Trophoblast cell (in vitro differentiated cells and primary cell): Measurements from ENCODE around the gene MTHFD1L.
A peak's percentile ranks its signal among the peaks of the same experiment; 100 is the strongest.
"Not testable (repeated sequence)": the region's sequence is repeated elsewhere in the genome, so short reads cannot be mapped to it uniquely, and the experiment has no call there.

Experiments used
- DNase-seq, 2 donors: peaks; one replicate each; pipeline ENCODE4 v3.0.0-alpha.2; 2016
- H2AFZ ChIP-seq: 2 replicates; pipeline ENCODE4 v1.6.1; 2013; ENCODE audit warnings: low read length, moderate library complexity, mild to moderate bottlenecking; ENCODE audit not compliant: insufficient read depth, poor library complexity
- H2AK5ac ChIP-seq: 2 replicates; pipeline ENCODE4 v1.6.1; 2013; ENCODE audit warnings: mild to moderate bottlenecking, low read length
- H2BK120ac ChIP-seq: 2 replicates; pipeline ENCODE4 v1.6.1; 2013; ENCODE audit warnings: low read length, mild to moderate bottlenecking, moderate library complexity; ENCODE audit not compliant: insufficient read depth, poor library complexity
- H2BK12ac ChIP-seq: 2 replicates; pipeline ENCODE4 v1.6.1; 2013; ENCODE audit warnings: mild to moderate bottlenecking, low read length, moderate library complexity
- H2BK5ac ChIP-seq: 2 replicates; pipeline ENCODE4 v1.6.1; 2013; ENCODE audit warnings: low read length, low read depth, moderate library complexity, mild to moderate bottlenecking; ENCODE audit not compliant: poor library complexity
- H3K14ac ChIP-seq: 2 replicates; pipeline ENCODE4 v1.6.1; 2013; ENCODE audit warnings: mild to moderate bottlenecking, low read length
- H3K18ac ChIP-seq: 2 replicates; pipeline ENCODE4 v1.6.1; 2013; ENCODE audit warnings: mild to moderate bottlenecking, low read length
- H3K23ac ChIP-seq: 2 replicates; pipeline ENCODE4 v1.6.1; 2013; ENCODE audit warnings: low read length
- H3K27ac ChIP-seq: 2 replicates; pipeline ENCODE4 v1.5.1; 2013; ENCODE audit warnings: low read depth, mild to moderate bottlenecking, inconsistent platforms, low read length, moderate library complexity
- H3K27me3 ChIP-seq: 2 replicates; pipeline ENCODE4 v1.6.1; 2013; ENCODE audit warnings: inconsistent platforms, mild to moderate bottlenecking, low read length, moderate library complexity; ENCODE audit not compliant: insufficient read depth
- H3K36me3 ChIP-seq, 2 experiments: 1 replicate in 1 of 2; 2 replicates in 1 of 2; pipeline ENCODE4 v1.6.1; 2013; ENCODE audit warnings: low read length in 2 of 2, mild to moderate bottlenecking in 2 of 2, moderate library complexity in 1 of 2; ENCODE audit not compliant: insufficient read depth in 2 of 2, control insufficient read depth in 1 of 2
- H3K4ac ChIP-seq: 2 replicates; pipeline ENCODE4 v1.6.1; 2013; ENCODE audit warnings: low read depth, mild to moderate bottlenecking, low read length, moderate library complexity
- H3K4me1 ChIP-seq, 2 experiments: 1 replicate in 1 of 2; 2 replicates in 1 of 2; pipeline ENCODE4 v1.6.1; 2013; ENCODE audit warnings: low read length in 2 of 2, mild to moderate bottlenecking in 2 of 2, moderate library complexity in 1 of 2; ENCODE audit not compliant: insufficient read depth in 2 of 2, control insufficient read depth in 1 of 2
- H3K4me2 ChIP-seq: 2 replicates; pipeline ENCODE4 v1.6.1; 2013; ENCODE audit warnings: inconsistent platforms, mild to moderate bottlenecking, low read length, moderate library complexity
- H3K4me3 ChIP-seq: 2 replicates; pipeline ENCODE4 v1.5.1; 2013; ENCODE audit warnings: mild to moderate bottlenecking, low read depth, low read length, inconsistent platforms
- H3K79me1 ChIP-seq: one replicate; pipeline ENCODE4 v1.6.1; 2013; ENCODE audit warnings: low read length
- H3K79me2 ChIP-seq: 2 replicates; pipeline ENCODE4 v1.6.1; 2013; ENCODE audit warnings: low read length, mild to moderate bottlenecking; ENCODE audit not compliant: control insufficient read depth, insufficient read depth, poor library complexity
- H3K9ac ChIP-seq: 2 replicates; pipeline ENCODE4 v1.6.1; 2013; ENCODE audit warnings: mild to moderate bottlenecking, low read length
- H3K9me3 ChIP-seq: 2 replicates; pipeline ENCODE4 v1.6.1; 2013; ENCODE audit warnings: low read depth, mild to moderate bottlenecking, control low read depth, inconsistent platforms, low read length; ENCODE audit not compliant: insufficient read depth
- H4K12ac ChIP-seq: 2 replicates; pipeline ENCODE4 v1.6.1; 2013; ENCODE audit warnings: low read depth, mild to moderate bottlenecking, low read length, moderate library complexity
- H4K8ac ChIP-seq: 2 replicates; pipeline ENCODE4 v1.6.1; 2013; ENCODE audit warnings: low read depth, mild to moderate bottlenecking, low read length, moderate library complexity
- H4K91ac ChIP-seq: one replicate; pipeline ENCODE4 v1.6.1; 2013; ENCODE audit warnings: low read depth, mild to moderate bottlenecking, low read length, moderate library complexity
- WGBS: extraction: QIAGEN DNeasy Blood & Tissue Kit; methylation state at CpG from one replicate; pipeline ENCODE4 v1.1.7; 2013; ENCODE audit warnings: missing lambda C conversion rate; ENCODE audit not compliant: insufficient read length, insufficient coverage; ENCODE audit errors: extremely low coverage; 5-methylcytosine and 5-hydroxymethylcytosine counted together

MTHFD1L gene

DNA sequence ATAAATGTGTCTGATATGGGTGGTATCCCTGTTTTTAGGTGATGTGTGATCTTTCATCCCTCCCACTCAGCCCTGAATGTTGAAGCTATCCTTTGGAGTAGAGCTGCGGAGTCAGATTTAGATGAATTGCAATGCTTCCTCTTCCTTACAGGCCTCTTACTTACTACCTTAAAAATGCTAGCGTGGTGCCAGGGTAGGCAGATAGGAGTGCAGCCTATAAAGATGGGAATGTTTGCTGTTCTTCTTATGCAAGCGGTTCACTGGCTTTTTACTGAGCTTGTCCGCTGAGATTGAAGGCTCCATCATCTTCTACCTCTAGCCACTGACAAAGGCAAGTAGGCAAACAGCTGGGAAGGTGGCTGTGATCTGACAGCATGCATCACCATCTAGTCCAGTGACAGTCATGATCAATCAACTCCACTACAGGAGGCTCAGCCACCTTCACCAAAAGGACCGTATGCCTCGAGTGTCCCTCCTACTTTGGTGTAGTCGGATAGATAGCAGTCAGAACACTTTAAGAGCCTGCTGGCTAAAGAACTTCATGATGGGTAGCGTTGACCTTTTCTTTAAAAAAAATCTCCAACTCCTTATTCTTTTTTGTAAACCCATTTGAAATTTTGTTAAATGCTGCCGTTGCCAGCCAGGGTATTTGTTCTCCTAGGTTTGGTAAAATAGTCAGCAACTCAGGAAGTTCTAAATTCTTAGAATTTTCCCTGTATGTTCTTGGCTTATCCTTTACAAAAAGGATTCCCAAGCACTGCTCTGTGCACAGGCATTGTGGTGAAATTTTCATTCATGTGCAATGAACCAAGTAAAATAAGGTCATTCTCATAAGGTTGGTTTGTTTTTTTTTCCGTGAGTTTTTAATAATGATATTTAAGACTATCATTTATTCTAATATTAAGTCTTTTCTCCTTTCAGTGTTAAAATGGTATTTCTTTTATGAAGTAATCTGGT lies 169.6 kb downstream of the MTHFD1L start:
- Histone ChIP-seq H2AK5ac (no peak overlapping the region), H3K79me1 (peaks cover 4% of the 10 kb centered on the region), H4K8ac (no peak overlapping the region), H3K79me2 (no peaks in the 10 kb centered on the region), H3K9ac (no peak overlapping the region), H3K23ac (no peak overlapping the region), H3K27ac (no peak overlapping the region), H4K12ac (no peak overlapping the region), H3K14ac (no peak overlapping the region), H4K91ac (no peak overlapping the region), H3K4me3 (no peak overlapping the region), H3K36me3 (peaks cover 6 to 10% of the 10 kb centered on the region in 2 experiments), H2BK120ac (no peak overlapping the region), H3K9me3 (peaks cover 2% of the 10 kb centered on the region), H3K27me3 (no peaks in the 10 kb centered on the region), H2BK5ac (no peak overlapping the region), H3K4me2 (no peak overlapping the region), H3K4me1 (no peaks in the 10 kb centered on the region), H2BK12ac (no peak overlapping the region), H2AFZ (no peak overlapping the region), H3K4ac (no peak overlapping the region), H3K18ac (no peak overlapping the region)
- no peak for DNase-seq
- WGBS, result no CpG with 5 or more reads among the region's 10 CpGs

DNA sequence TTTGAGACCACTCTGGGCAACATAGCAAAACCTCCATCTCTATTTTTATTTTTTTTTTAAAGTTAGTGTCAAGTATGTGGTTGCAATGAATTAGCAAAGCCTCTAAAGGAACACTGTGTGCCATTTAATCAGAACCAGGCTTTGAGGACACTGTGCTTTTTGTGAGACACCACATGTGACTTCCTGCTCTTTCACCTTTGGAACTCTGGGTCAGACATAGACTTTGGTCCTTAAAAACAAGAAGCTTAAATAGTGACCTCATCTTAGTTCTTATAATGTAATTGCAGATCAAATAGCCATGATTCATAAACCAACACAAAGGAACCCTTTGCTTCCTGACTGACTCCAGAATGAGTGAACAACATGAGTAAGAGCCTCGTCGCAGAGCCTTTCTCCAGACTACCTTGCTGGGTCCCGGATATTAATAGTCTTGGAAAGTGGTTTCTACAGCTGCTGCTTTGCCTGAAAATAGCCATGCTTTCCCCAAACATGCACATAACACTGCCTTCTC lies 170.8 kb downstream of the MTHFD1L start:
- not testable (repeated sequence) for H2AFZ ChIP-seq, H4K12ac ChIP-seq, H3K14ac ChIP-seq, H3K36me3 ChIP-seq, H4K91ac ChIP-seq, H3K23ac ChIP-seq, H3K18ac ChIP-seq, H2BK12ac ChIP-seq, H3K9ac ChIP-seq, H3K79me1 ChIP-seq, H3K4me1 ChIP-seq, H2BK5ac ChIP-seq, H3K79me2 ChIP-seq, H3K4ac ChIP-seq, H2AK5ac ChIP-seq, H3K9me3 ChIP-seq, H4K8ac ChIP-seq, H3K4me3 ChIP-seq, H2BK120ac ChIP-seq, H3K27me3 ChIP-seq, H3K4me2 ChIP-seq
- peak in 1 of 2 donors; percentile 39 for DNase-seq
- H3K27ac ChIP-seq, result peak overlapping the region; percentile 23
- WGBS, result no CpG with 5 or more reads among the region's 3 CpGs

DNA sequence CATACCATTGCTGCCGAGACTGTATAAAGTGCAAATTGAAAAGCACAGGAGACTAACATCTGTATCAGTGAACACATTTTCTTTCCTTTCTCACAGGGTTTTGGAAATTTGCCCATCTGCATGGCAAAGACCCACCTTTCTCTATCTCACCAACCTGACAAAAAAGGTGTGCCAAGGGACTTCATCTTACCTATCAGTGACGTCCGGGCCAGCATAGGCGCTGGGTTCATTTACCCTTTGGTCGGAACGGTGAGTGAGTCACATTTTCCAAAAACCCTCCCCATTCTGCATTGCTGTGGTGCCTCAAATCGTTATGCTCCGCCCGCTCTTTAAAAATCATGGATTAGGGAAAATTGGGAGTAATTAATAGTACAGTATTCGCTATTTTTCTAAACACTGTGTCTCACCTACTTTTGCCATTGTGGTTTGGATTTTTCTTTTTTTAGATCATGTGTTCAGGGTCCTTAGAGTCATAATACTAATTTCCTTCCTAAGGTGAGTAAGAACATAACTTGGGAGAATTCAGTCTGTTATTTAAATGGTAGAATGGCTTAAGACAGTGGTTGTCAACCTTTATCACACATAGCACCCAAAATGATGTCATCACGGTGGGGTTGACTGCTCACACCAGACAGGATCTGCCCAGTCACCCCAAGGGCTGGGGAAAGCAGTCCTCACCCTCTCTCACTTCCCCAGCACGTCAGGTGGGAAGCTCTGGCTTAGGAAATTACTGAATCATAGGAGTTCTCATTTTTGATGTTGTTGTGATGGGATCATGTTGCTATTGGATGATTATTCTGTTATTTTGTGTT lies 171.6 kb downstream of the MTHFD1L start:
- Histone ChIP-seq H3K23ac (no peak overlapping the region), H3K9ac (no peak overlapping the region), H4K8ac (no peak overlapping the region), H2BK5ac (no peak overlapping the region), H3K14ac (no peak overlapping the region), H3K36me3 (peaks cover 6 to 10% of the 10 kb centered on the region in 2 experiments), H2BK120ac (no peak overlapping the region), H3K4ac (no peak overlapping the region), H2AK5ac (no peak overlapping the region), H4K12ac (no peak overlapping the region), H2BK12ac (no peak overlapping the region), H3K18ac (no peak overlapping the region), H3K9me3 (peaks cover 2% of the 10 kb centered on the region), H2AFZ (no peak overlapping the region), H3K4me1 (peaks cover 3 to 4% of the 10 kb centered on the region in 2 experiments), H3K27ac (peak overlapping the region; percentile 23), H3K27me3 (no peaks in the 10 kb centered on the region), H3K79me2 (no peaks in the 10 kb centered on the region), H3K79me1 (peaks cover 7% of the 10 kb centered on the region), H4K91ac (no peak overlapping the region), H3K4me2 (no peak overlapping the region), H3K4me3 (no peak overlapping the region)
- DNase-seq, result peak in 1 of 2 donors; percentile 50
- WGBS, result no CpG with 5 or more reads among the region's 12 CpGs

DNA sequence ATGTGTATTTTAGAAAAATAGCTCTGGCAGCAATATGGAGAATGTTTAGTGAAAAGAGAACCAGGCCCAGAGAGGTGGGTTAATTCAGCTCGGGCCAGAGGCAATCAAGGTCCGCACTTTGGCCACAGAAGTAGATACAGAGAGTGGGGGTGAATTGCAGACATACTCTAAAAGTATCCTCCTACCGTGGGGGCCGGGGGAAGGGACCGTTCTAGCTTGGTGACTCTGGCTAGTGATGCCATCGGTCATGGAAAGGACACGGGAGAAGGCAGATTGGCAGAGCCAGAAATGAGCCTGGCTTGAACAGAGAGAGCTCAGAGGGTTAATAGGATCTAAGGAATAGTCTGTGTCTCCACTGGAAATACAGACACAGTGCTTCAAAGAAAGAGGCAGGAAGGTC lies 173.1 kb downstream of the MTHFD1L start:
- Histone ChIP-seq H3K9me3 (peaks cover 2% of the 10 kb centered on the region), H3K4me2 (no peak overlapping the region), H3K36me3 (peaks cover 6 to 10% of the 10 kb centered on the region in 2 experiments), H2BK12ac (no peak overlapping the region), H2BK5ac (no peak overlapping the region), H3K4me3 (no peak overlapping the region), H3K4me1 (peaks cover 3 to 4% of the 10 kb centered on the region in 2 experiments), H3K79me2 (no peaks in the 10 kb centered on the region), H2BK120ac (peak overlapping the region; percentile 57), H3K18ac (no peak overlapping the region), H4K12ac (no peak overlapping the region), H3K14ac (peak overlapping the region; percentile 17), H3K27ac (no peak overlapping the region), H3K9ac (no peak overlapping the region), H3K23ac (no peak overlapping the region), H2AK5ac (peak overlapping the region; percentile 53), H3K4ac (no peak overlapping the region), H4K8ac (no peak overlapping the region), H3K27me3 (no peaks in the 10 kb centered on the region), H3K79me1 (peaks cover 8% of the 10 kb centered on the region), H2AFZ (no peak overlapping the region), H4K91ac (peak overlapping the region; percentile 4)
- no CpG with 5 or more reads among the region's 7 CpGs for WGBS
- no peak for DNase-seq
